ENCODE data around the gene MBP. TPM values are rescaled to one million over a fixed set of nuclear protein-coding genes. Genes with fewer than 3 reads are reported as not detected.
"Not testable (repeated sequence)": the region's sequence is repeated elsewhere in the genome, so short reads cannot be mapped to it uniquely, and the experiment has no call there.

The MBP gene
- total RNA-seq, 2 experiments from 2014 or later = 86.5 to 87.0 TPM

GRCh38 chr18:76977108-76977621, 155.4 kb downstream of the MBP start:
- ChIA-PET POLR2A (no interaction called here), CTCF (interaction anchor here (0.9 to 1.1 kb wide), 2 partner anchors 8 to 173 kb away, joined by 3 read pairs; no protein-coding TSS in a partner anchor)
- no peak for DNase-seq
- H3K4me1 Mint-ChIP-seq (ENCODE audit: low read depth) = no peaks in the 10 kb centered on the region
- no peaks in the 10 kb centered on the region for H3K27me3 Mint-ChIP-seq (ENCODE audit: low read depth)
- no peak overlapping the region for H3K4me3 Mint-ChIP-seq
- no peak for ATAC-seq
- no peak overlapping the region for H3K27ac Mint-ChIP-seq
- H3K9me3 Mint-ChIP-seq (ENCODE audit: insufficient read depth) = no peaks in the 10 kb centered on the region
- no peaks in the 10 kb centered on the region for H3K36me3 Mint-ChIP-seq (ENCODE audit: low read depth)

- Mint-ChIP-seq H3K27me3 (ENCODE audit: low read depth) (no peaks in the 10 kb centered on the region), H3K4me1 (ENCODE audit: low read depth) (no peaks in the 10 kb centered on the region), H3K27ac (no peak overlapping the region), H3K36me3 (ENCODE audit: low read depth) (no peaks in the 10 kb centered on the region), H3K9me3 (ENCODE audit: insufficient read depth) (no peaks in the 10 kb centered on the region), H3K4me3 (no peak overlapping the region)
- POLR2A ChIA-PET = interaction anchor here (0.5 kb wide), 1 partner anchor 49 kb away, joined by 3 read pairs; no protein-coding TSS in a partner anchor
- ATAC-seq (no peak), DNase-seq (no peak)
- CTCF ChIA-PET = interaction anchor here (1.2 to 1.7 kb wide), 2 partner anchors 8 to 172 kb away, joined by 4 to 5 read pairs; no protein-coding TSS in a partner anchor
Observed at GRCh38 chr18:76975577-76976110, 156.9 kb downstream of the MBP start.

- CTCF ChIA-PET = interaction anchor here (1.0 kb wide), 1 partner anchor 9 kb away, joined by 3 read pairs; no protein-coding TSS in a partner anchor
- no peak for ATAC-seq
Observed at GRCh38 chr18:76974386-76974785, 158.2 kb downstream of the MBP start.

GRCh38 chr18:76973520-76974266, 158.9 kb downstream of the MBP start:
- ATAC-seq (no peak), DNase-seq (no peak)
- Mint-ChIP-seq H3K27me3 (ENCODE audit: low read depth) (no peaks in the 10 kb centered on the region), H3K9me3 (ENCODE audit: insufficient read depth) (no peaks in the 10 kb centered on the region), H3K4me1 (ENCODE audit: low read depth) (no peaks in the 10 kb centered on the region), H3K27ac (no peak overlapping the region), H3K4me3 (no peak overlapping the region), H3K36me3 (ENCODE audit: low read depth) (no peaks in the 10 kb centered on the region)
- POLR2A ChIA-PET = no interaction called here
- CTCF ChIA-PET = interaction anchor here (1.0 kb wide), 1 partner anchor 10 kb away, joined by 3 read pairs; no protein-coding TSS in a partner anchor

More at GRCh38 chr18:76974386-76974785, 158.2 kb downstream of the MBP start:
- no peaks in the 10 kb centered on the region for H3K4me1 Mint-ChIP-seq (ENCODE audit: low read depth)
- POLR2A ChIA-PET = no interaction called here
- no peak overlapping the region for H3K27ac Mint-ChIP-seq
- no peaks in the 10 kb centered on the region for H3K9me3 Mint-ChIP-seq (ENCODE audit: insufficient read depth)
- H3K27me3 Mint-ChIP-seq (ENCODE audit: low read depth) = no peaks in the 10 kb centered on the region
- DNase-seq = no peak
- no peak overlapping the region for H3K4me3 Mint-ChIP-seq
- no peaks in the 10 kb centered on the region for H3K36me3 Mint-ChIP-seq (ENCODE audit: low read depth)

- no peaks in the 10 kb centered on the region for H3K9me3 Mint-ChIP-seq (ENCODE audit: insufficient read depth)
- no peak overlapping the region for H3K27ac Mint-ChIP-seq
- H3K27me3 Mint-ChIP-seq (ENCODE audit: low read depth) = no peaks in the 10 kb centered on the region
- DNase-seq (no peak), ATAC-seq (no peak)
- CTCF ChIA-PET = no interaction called here
- H3K36me3 Mint-ChIP-seq (ENCODE audit: low read depth) = no peaks in the 10 kb centered on the region
- POLR2A ChIA-PET = no interaction called here
- H3K4me1 Mint-ChIP-seq (ENCODE audit: low read depth) = no peaks in the 10 kb centered on the region
- H3K4me3 Mint-ChIP-seq = no peak overlapping the region
Observed at GRCh38 chr18:76972846-76973519, 159.6 kb downstream of the MBP start.

GRCh38 chr18:76972241-76972640, 160.3 kb downstream of the MBP start:
- ATAC-seq (no peak), DNase-seq (no peak)
- POLR2A ChIA-PET = no interaction called here
- Mint-ChIP-seq H3K27me3 (ENCODE audit: low read depth) (no peaks in the 10 kb centered on the region), H3K36me3 (ENCODE audit: low read depth) (no peaks in the 10 kb centered on the region), H3K9me3 (ENCODE audit: insufficient read depth) (no peaks in the 10 kb centered on the region), H3K4me3 (no peak overlapping the region), H3K27ac (no peak overlapping the region), H3K4me1 (ENCODE audit: low read depth) (no peaks in the 10 kb centered on the region)
- CTCF ChIA-PET = interaction anchor here (3.6 to 3.9 kb wide), 3 partner anchors 11 to 169 kb away, joined by 11 to 20 read pairs (median 18); no protein-coding TSS in a partner anchor

- Mint-ChIP-seq H3K36me3 (ENCODE audit: low read depth) (no peaks in the 10 kb centered on the region), H3K9me3 (ENCODE audit: insufficient read depth) (no peaks in the 10 kb centered on the region), H3K27me3 (ENCODE audit: low read depth) (no peaks in the 10 kb centered on the region), H3K27ac (no peak overlapping the region), H3K4me1 (ENCODE audit: low read depth) (no peaks in the 10 kb centered on the region), H3K4me3 (no peak overlapping the region)
- ChIA-PET CTCF (interaction anchor here (1.6 to 3.9 kb wide), 5 partner anchors 12 to 168 kb away, joined by 4 to 20 read pairs (median 11); no protein-coding TSS in a partner anchor), POLR2A (interaction anchor here (0.7 kb wide), 1 partner anchor 26 kb away, joined by 3 read pairs; no protein-coding TSS in a partner anchor)
- DNase-seq = no peak
- no peak for ATAC-seq
Observed at GRCh38 chr18:76970770-76971559, 161.6 kb downstream of the MBP start.

GRCh38 chr18:76967721-76968472, 164.7 kb downstream of the MBP start:
- CTCF ChIA-PET = interaction anchor here (3.9 kb wide), 1 partner anchor 15 kb away, joined by 20 read pairs; no protein-coding TSS in a partner anchor
- ATAC-seq (no peak), DNase-seq (no peak)
- Mint-ChIP-seq H3K9me3 (ENCODE audit: insufficient read depth) (no peaks in the 10 kb centered on the region), H3K27ac (no peak overlapping the region), H3K27me3 (ENCODE audit: low read depth) (no peaks in the 10 kb centered on the region), H3K4me3 (no peak overlapping the region), H3K4me1 (ENCODE audit: low read depth) (peaks cover 23% of the 10 kb centered on the region), H3K36me3 (ENCODE audit: low read depth) (peaks cover 23% of the 10 kb centered on the region)
- POLR2A ChIA-PET = no interaction called here

- CTCF ChIA-PET; H3K27ac Mint-ChIP-seq; DNase-seq; H3K27me3 Mint-ChIP-seq (ENCODE audit: low read depth); ATAC-seq; H3K9me3 Mint-ChIP-seq (ENCODE audit: insufficient read depth); POLR2A ChIA-PET; H3K4me3 Mint-ChIP-seq: not testable (repeated sequence)
- Mint-ChIP-seq H3K4me1 (ENCODE audit: low read depth) (peaks cover 27% of the 10 kb centered on the region), H3K36me3 (ENCODE audit: low read depth) (peaks cover 29% of the 10 kb centered on the region)
Observed at GRCh38 chr18:76967299-76967698, 165.3 kb downstream of the MBP start.

- H3K9me3 Mint-ChIP-seq (ENCODE audit: insufficient read depth); H3K27ac Mint-ChIP-seq; H3K4me3 Mint-ChIP-seq; ATAC-seq; DNase-seq; POLR2A ChIA-PET; H3K27me3 Mint-ChIP-seq (ENCODE audit: low read depth): not testable (repeated sequence)
- CTCF ChIA-PET = interaction anchor here (4.1 kb wide), 1 partner anchor 163 kb away, joined by 14 read pairs; no protein-coding TSS in a partner anchor
- H3K36me3 Mint-ChIP-seq (ENCODE audit: low read depth) = peaks cover 44% of the 10 kb centered on the region
- H3K4me1 Mint-ChIP-seq (ENCODE audit: low read depth) = peaks cover 27% of the 10 kb centered on the region
Observed at GRCh38 chr18:76965555-76966151, 166.9 kb downstream of the MBP start.
